ENCODE data around the gene GLS.

GRCh38 chr2:190999058-190999457 is 118.4 kb downstream of the GLS start:
- TF ChIP-seq, protein P1, sequence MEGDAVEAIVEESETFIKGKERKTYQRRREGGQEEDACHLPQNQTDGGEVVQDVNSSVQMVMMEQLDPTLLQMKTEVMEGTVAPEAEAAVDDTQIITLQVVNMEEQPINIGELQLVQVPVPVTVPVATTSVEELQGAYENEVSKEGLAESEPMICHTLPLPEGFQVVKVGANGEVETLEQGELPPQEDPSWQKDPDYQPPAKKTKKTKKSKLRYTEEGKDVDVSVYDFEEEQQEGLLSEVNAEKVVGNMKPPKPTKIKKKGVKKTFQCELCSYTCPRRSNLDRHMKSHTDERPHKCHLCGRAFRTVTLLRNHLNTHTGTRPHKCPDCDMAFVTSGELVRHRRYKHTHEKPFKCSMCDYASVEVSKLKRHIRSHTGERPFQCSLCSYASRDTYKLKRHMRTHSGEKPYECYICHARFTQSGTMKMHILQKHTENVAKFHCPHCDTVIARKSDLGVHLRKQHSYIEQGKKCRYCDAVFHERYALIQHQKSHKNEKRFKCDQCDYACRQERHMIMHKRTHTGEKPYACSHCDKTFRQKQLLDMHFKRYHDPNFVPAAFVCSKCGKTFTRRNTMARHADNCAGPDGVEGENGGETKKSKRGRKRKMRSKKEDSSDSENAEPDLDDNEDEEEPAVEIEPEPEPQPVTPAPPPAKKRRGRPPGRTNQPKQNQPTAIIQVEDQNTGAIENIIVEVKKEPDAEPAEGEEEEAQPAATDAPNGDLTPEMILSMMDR (IDR thresholded peaks at IDR 0.05 in 4 of 5, conservative IDR thresholded peaks at IDR 0.05 in 1 of 5), result no peak
- TF ChIP-seq POLR2A (IDR thresholded peaks at IDR 0.05), result no peak

Measured in gastrocnemius medialis (tissue), 4 donors.